ENCODE measurements around the gene MAPRE2. TPM values are rescaled to one million over a fixed set of nuclear protein-coding genes. Genes with fewer than 3 reads are reported as not detected.

Gene MAPRE2
- total RNA-seq, 1 experiment from 2014 or later, result 29.4 TPM

DNA sequence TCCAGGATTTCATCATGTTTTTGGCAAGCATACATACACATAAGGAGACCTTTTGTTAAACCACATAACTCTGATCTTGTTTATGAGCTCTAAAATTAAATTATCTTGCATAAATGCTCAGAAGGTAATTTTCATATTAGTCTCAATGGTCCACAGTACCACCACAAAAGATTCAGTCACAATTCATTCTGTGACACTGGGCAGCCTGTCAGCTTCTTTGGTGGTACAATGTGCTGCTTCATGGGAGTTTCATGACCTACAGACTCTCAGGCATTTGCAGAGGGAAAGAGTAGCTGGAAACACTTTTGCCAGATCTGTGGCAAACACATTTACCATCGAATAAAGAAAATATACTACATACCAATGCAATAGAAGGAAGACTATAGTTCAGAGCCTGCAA is 148.3 kb downstream of the MAPRE2 start:
- no peak overlapping the region for H2AFZ ChIP-seq (ENCODE audit: low read length)
- H3K14ac ChIP-seq (ENCODE audit: insufficient read depth, low read length), result no peak overlapping the region
- H3T11ph ChIP-seq (ENCODE audit: low read length), result no peak overlapping the region
- no peak overlapping the region for H3K4me3 Mint-ChIP-seq
- no peak overlapping the region for H3K4me2 ChIP-seq (ENCODE audit: insufficient read depth, insufficient read length, low read length)
- H3K79me1 ChIP-seq (ENCODE audit: insufficient read depth, low read depth, low read length, poor library complexity, severe bottlenecking), result no peaks in the 10 kb centered on the region
- H4K20me1 ChIP-seq (ENCODE audit: control insufficient read depth, insufficient read depth, insufficient read length), result no peaks in the 10 kb centered on the region
- no peaks in the 10 kb centered on the region for H3K9me3 ChIP-seq (ENCODE audit: control insufficient read depth, low read depth, low read length)
- H3K27ac Mint-ChIP-seq, result peak overlapping the region in 1 of 3 experiments; percentile 90; a peak in 1 of 7 replicates
- H2BK20ac ChIP-seq (ENCODE audit: low read depth, low read length, poor library complexity, severe bottlenecking), result no peak overlapping the region
- no peak for DNase-seq
- no peak overlapping the region for H2BK12ac ChIP-seq (ENCODE audit: insufficient read length, low read depth, low read length)
- peaks cover 16% of the 10 kb centered on the region for H3K4me1 ChIP-seq (ENCODE audit: insufficient read depth, low read length)
- peaks cover 4% of the 10 kb centered on the region for H3K23me2 ChIP-seq (ENCODE audit: insufficient read length, low read depth, low read length, poor library complexity, severe bottlenecking)
- H3K27me3 Mint-ChIP-seq (ENCODE audit: low read depth), result no peaks in the 10 kb centered on the region
- H3K79me2 ChIP-seq (ENCODE audit: insufficient read depth, low read length), result no peaks in the 10 kb centered on the region
- no peak overlapping the region for H2AK5ac ChIP-seq (ENCODE audit: insufficient read length, low read length)
- WGBS (ENCODE audit: extremely low coverage, insufficient read length, low lambda C conversion rate), result no CpG with 5 or more reads among the region's 1 CpG
- no peak overlapping the region for H3K9ac ChIP-seq (ENCODE audit: extremely low read depth, insufficient read length, low read length)
- no peaks in the 10 kb centered on the region for H3K27me3 ChIP-seq (ENCODE audit: insufficient read depth, low read length)
- no peak overlapping the region for H3K23ac ChIP-seq (ENCODE audit: insufficient read length, low read depth, low read length)
- H3K18ac ChIP-seq (ENCODE audit: insufficient read length, low read depth, low read length), result no peak overlapping the region
- H2BK15ac ChIP-seq (ENCODE audit: low read depth, low read length), result no peak overlapping the region
- no peak overlapping the region for H4K8ac ChIP-seq (replicated peaks; ENCODE audit: insufficient read length, low read depth, low read length)
- no peak overlapping the region for H4K5ac ChIP-seq (ENCODE audit: insufficient read length, low read depth, low read length)
- no peak overlapping the region for H4K91ac ChIP-seq (ENCODE audit: insufficient read length, low read depth, low read length)
- TF ChIP-seq, protein P1, sequence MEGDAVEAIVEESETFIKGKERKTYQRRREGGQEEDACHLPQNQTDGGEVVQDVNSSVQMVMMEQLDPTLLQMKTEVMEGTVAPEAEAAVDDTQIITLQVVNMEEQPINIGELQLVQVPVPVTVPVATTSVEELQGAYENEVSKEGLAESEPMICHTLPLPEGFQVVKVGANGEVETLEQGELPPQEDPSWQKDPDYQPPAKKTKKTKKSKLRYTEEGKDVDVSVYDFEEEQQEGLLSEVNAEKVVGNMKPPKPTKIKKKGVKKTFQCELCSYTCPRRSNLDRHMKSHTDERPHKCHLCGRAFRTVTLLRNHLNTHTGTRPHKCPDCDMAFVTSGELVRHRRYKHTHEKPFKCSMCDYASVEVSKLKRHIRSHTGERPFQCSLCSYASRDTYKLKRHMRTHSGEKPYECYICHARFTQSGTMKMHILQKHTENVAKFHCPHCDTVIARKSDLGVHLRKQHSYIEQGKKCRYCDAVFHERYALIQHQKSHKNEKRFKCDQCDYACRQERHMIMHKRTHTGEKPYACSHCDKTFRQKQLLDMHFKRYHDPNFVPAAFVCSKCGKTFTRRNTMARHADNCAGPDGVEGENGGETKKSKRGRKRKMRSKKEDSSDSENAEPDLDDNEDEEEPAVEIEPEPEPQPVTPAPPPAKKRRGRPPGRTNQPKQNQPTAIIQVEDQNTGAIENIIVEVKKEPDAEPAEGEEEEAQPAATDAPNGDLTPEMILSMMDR (conservative IDR thresholded peaks at IDR 0.05), result no peak
- H3K36me3 Mint-ChIP-seq (ENCODE audit: insufficient read depth in 1 of 3, low read depth in 3 of 3), result no peaks in the 10 kb centered on the region
- H2BK5ac ChIP-seq (ENCODE audit: insufficient read length, low read length), result no peak overlapping the region
- no peaks in the 10 kb centered on the region for H3K9me3 Mint-ChIP-seq
- H3K27ac ChIP-seq (ENCODE audit: insufficient read length, low read depth, low read length), result no peak overlapping the region
- no peak overlapping the region for H3K4ac ChIP-seq (ENCODE audit: low read depth, low read length)
- no peak overlapping the region for H2BK120ac ChIP-seq (ENCODE audit: low read depth, low read length, poor library complexity, severe bottlenecking)
- peaks cover 59 to 70% of the 10 kb centered on the region in 2 experiments for H3K4me1 Mint-ChIP-seq
- H3K56ac ChIP-seq (ENCODE audit: insufficient read length, low read depth, low read length), result no peak overlapping the region

All from H9 (cell line).